Endothelial cell of umbilical vein (primary cell): ENCODE measurements around the gene KCNQ1OT1. TPM values are rescaled to one million over a fixed set of nuclear protein-coding genes. Genes with fewer than 3 reads are reported as not detected.

ENCODE experiments used
- BruUV-seq: library from RNA; stranded (reverse); fragments of 400-500 nt; replicated peaks from 2 replicates; lab custom pipeline; 2021; lab: Mats Ljungman, UMichigan
- CTCF ChIA-PET: fragments of 300-600, 350-600 bp; sonication (Branson Sonifier 250); formaldehyde crosslinking; loops from one replicate; lab custom pipeline; 2021; ENCODE audit warnings: antibody characterized with exemption, inconsistent platforms; lab: Charles Lee
- POLR2A ChIA-PET: fragments of 300-600, 350-600 bp; sonication (Branson Sonifier 250); formaldehyde crosslinking; loops from one replicate; lab custom pipeline; 2021; ENCODE audit warnings: antibody characterized with exemption, inconsistent platforms; lab: Charles Lee
- DNase-seq: peaks from one replicate; pipeline ENCODE4 v3.0.0-alpha.2; 2011; ENCODE audit warnings: low read depth, low spot score
- FAIRE-seq: peaks from 2 replicates; lab custom pipeline; 2011; peaks lifted over from hg19 to GRCh38; lab: Jason Lieb, UNC
- H2AFZ ChIP-seq: 2 replicates; pipeline ENCODE4 v1.6.0; 2012; ENCODE audit warnings: low read depth, low read length, control low read depth, inconsistent platforms
- H3K27ac ChIP-seq: 2 replicates; pipeline ENCODE4 v1.5.1; 2011; ENCODE audit warnings: low read depth, mild to moderate bottlenecking, control low read depth, low read length, moderate library complexity; ENCODE audit not compliant: insufficient read depth
- H3K27me3 ChIP-seq, 2 experiments: 2 replicates each; pipeline versions ENCODE4 v1.6.0 to v1.6.1; 2011; ENCODE audit warnings: low read length in 2 of 2, mixed read lengths in 1 of 2; ENCODE audit not compliant: control insufficient read depth in 2 of 2, insufficient read depth in 2 of 2
- H3K36me3 ChIP-seq, 2 experiments: 2 replicates in 1 of 2; 3 replicates in 1 of 2; pipeline ENCODE4 v1.5.1; 2011; ENCODE audit warnings: low read length in 2 of 2, mild to moderate bottlenecking in 1 of 2, moderate library complexity in 1 of 2; ENCODE audit not compliant: control insufficient read depth in 2 of 2, insufficient read depth in 2 of 2; ENCODE audit errors: extremely low read depth in 1 of 2
- H3K4me1 ChIP-seq: 3 replicates; pipeline ENCODE4 v1.5.1; 2011; ENCODE audit warnings: mild to moderate bottlenecking, low read length; ENCODE audit not compliant: control insufficient read depth, insufficient read depth; ENCODE audit errors: extremely low read depth
- H3K4me2 ChIP-seq: 2 replicates; pipeline ENCODE4 v1.6.1; 2011; ENCODE audit warnings: low read length, control low read depth, mixed read lengths; ENCODE audit not compliant: insufficient read depth
- H3K4me3 ChIP-seq, 3 experiments: fragments of 200-600 bp in 1 of 3; sonication (generic), shearing (Covaris generic) in 1 of 3; replicated peaks in 1 of 3; 2 replicates each; pipeline ENCODE4 v1.5.1; 2011 to 2016; ENCODE audit warnings: control low read depth in 3 of 3, low read length in 3 of 3, mild to moderate bottlenecking in 2 of 3, inconsistent platforms in 1 of 3, low read depth in 1 of 3, moderate library complexity in 1 of 3; ENCODE audit not compliant: insufficient read depth in 1 of 3
- H3K79me2 ChIP-seq: 2 replicates; pipeline ENCODE4 v1.6.0; 2012; ENCODE audit warnings: low read length, inconsistent platforms; ENCODE audit not compliant: control insufficient read depth, insufficient read depth
- H3K9ac ChIP-seq: replicated peaks from 2 replicates; pipeline ENCODE3; 2011; ENCODE audit warnings: low read length, control low read depth; ENCODE audit not compliant: insufficient read depth; ENCODE audit errors: extremely low read depth
- H3K9me1 ChIP-seq: replicated peaks from 3 replicates; pipeline ENCODE4 v1.6.0; 2011; ENCODE audit warnings: mild to moderate bottlenecking, low read length; ENCODE audit not compliant: control insufficient read depth, insufficient read depth; ENCODE audit errors: extremely low read depth
- H3K9me3 ChIP-seq: replicated peaks from 2 replicates; pipeline ENCODE4 v1.5.1; 2012; ENCODE audit warnings: low read length, inconsistent platforms; ENCODE audit not compliant: control insufficient read depth, insufficient read depth
- H4K20me1 ChIP-seq: replicated peaks from 2 replicates; pipeline ENCODE3; 2011; ENCODE audit warnings: mild to moderate bottlenecking, low read length; ENCODE audit not compliant: control insufficient read depth, insufficient read depth; ENCODE audit errors: extremely low read depth
- CTCF ChIP-seq, 2 donors: IDR thresholded peaks; 1 replicate in 1 of 2; 2 replicates in 1 of 2; pipeline ENCODE4 v1.5.1; 2011; ENCODE audit warnings: low read length in 2 of 2, mild to moderate bottlenecking in 2 of 2, moderate library complexity in 2 of 2, control low read depth in 1 of 2, inconsistent platforms in 1 of 2, low read depth in 1 of 2; ENCODE audit not compliant: insufficient read depth in 1 of 2; ENCODE audit errors: extremely low read depth in 1 of 2
- EZH2 ChIP-seq: IDR thresholded peaks from 2 replicates; pipeline ENCODE4 v1.6.1; 2012; ENCODE audit warnings: borderline replicate concordance, low read depth, mild to moderate bottlenecking, moderate library complexity, low read length, inconsistent platforms; ENCODE audit not compliant: severe bottlenecking
- FOS ChIP-seq: IDR thresholded peaks from 2 replicates; pipeline ENCODE4 v1.6.1; 2011; ENCODE audit warnings: mild to moderate bottlenecking, low read length, moderate library complexity, borderline replicate concordance; ENCODE audit not compliant: insufficient read depth
- GATA2 ChIP-seq: IDR thresholded peaks from 2 replicates; pipeline ENCODE4 v1.7.0; 2011; ENCODE audit warnings: low read depth, mild to moderate bottlenecking, moderate library complexity, mixed read lengths, low read length; ENCODE audit not compliant: insufficient read length, insufficient read depth
- JUN ChIP-seq: IDR thresholded peaks from 2 replicates; pipeline ENCODE4 v1.6.1; 2011; ENCODE audit warnings: borderline replicate concordance, low read depth; ENCODE audit not compliant: insufficient read length, insufficient read depth
- MAX ChIP-seq: IDR thresholded peaks from 2 replicates; pipeline ENCODE4 v1.6.1; 2011; ENCODE audit not compliant: insufficient read depth, insufficient read length
- MYC ChIP-seq: IDR thresholded peaks from one replicate; pipeline ENCODE4 v1.6.1; 2011; ENCODE audit warnings: mild to moderate bottlenecking, low read depth, low read length
- POLR2A ChIP-seq: IDR thresholded peaks from 2 replicates; pipeline ENCODE4 v1.6.1; 2012; ENCODE audit warnings: low read depth, mild to moderate bottlenecking, control low read depth, low read length
- POLR2AphosphoS5 ChIP-seq: IDR thresholded peaks from 2 replicates; pipeline ENCODE4 v1.6.1; 2012; ENCODE audit warnings: low read depth, mild to moderate bottlenecking, control low read depth, low read length, moderate library complexity; ENCODE audit not compliant: insufficient read depth
- dilution Hi-C: fragments of 300-500 bp; cut with MboI; formaldehyde crosslinking; loops from one replicate; pipeline ENCODE4 v1.15.0; 2019; ENCODE audit warnings: low sequenced_read_pairs; ENCODE audit not compliant: extremely low pct_ligation_motif_present
- intact Hi-C: fragments of 100-400 bp; cut with micrococcal nuclease; formaldehyde crosslinking; loops from one replicate; pipeline ENCODE4 v1.10.0; 2022
- polyA plus RNA-seq, 4 experiments: library from polyadenylated mRNA; depleted of rRNA in 3 of 4; stranded (reverse) in 3 of 4; unstranded in 1 of 4; fragments of >200 nt; gene quantifications; 2 replicates each; pipeline versions ENCODE4 v1.2.1 to v1.2.3, GENCODE V29; 2011 to 2012; ENCODE audit warnings: missing spikeins in 1 of 4
- total RNA-seq: library from RNA; stranded (reverse); gene quantifications from 2 replicates; pipeline ENCODE4 v1.2.3, GENCODE V29; 2021

Gene KCNQ1OT1
- total and polyA plus RNA-seq, 2 donors (not counting 3 experiments of a cell fraction or from before 2014, with no cell fraction given) = 0.11 to 1.8 TPM

GRCh38 chr11:2576549-2576948 is 123.2 kb downstream of the KCNQ1OT1 start:
- H3K4me3 ChIP-seq = no peak overlapping the region
- no peaks in the 10 kb centered on the region for H3K9me1 ChIP-seq
- BruUV-seq = no TSS peak
- intact Hi-C loops = no loop called here
- CTCF ChIA-PET = no interaction called here
- H3K9ac ChIP-seq = no peak overlapping the region
- no peak overlapping the region for H3K4me2 ChIP-seq
- H2AFZ ChIP-seq = no peak overlapping the region
- TF ChIP-seq POLR2AphosphoS5 (no peak), MAX (no peak), EZH2 (no peak), FOS (no peak), MYC (no peak), CTCF (IDR thresholded peaks at IDR 0.05; ENCODE audit: extremely low read depth in 1 of 2, insufficient read depth in 1 of 2, low read depth in 1 of 2, low read length in 2 of 2) (no peak), POLR2A (no peak), GATA2 (no peak), JUN (no peak)
- no peaks in the 10 kb centered on the region for H3K79me2 ChIP-seq
- POLR2A ChIA-PET = no interaction called here
- no peaks in the 10 kb centered on the region for H3K4me1 ChIP-seq
- DNase-seq = no peak
- no peak overlapping the region for H3K27ac ChIP-seq
- H3K9me3 ChIP-seq = no peaks in the 10 kb centered on the region
- H3K27me3 ChIP-seq = no peaks in the 10 kb centered on the region
- H4K20me1 ChIP-seq = no peaks in the 10 kb centered on the region
- H3K36me3 ChIP-seq = no peaks in the 10 kb centered on the region
- dilution Hi-C loops = no loop called here
- FAIRE-seq = no peak
